Stimulated activated CD4-positive, alpha-beta T cell treated with anti-CD3 and anti-CD28 coated beads, Interleukin-1b, Interleukin-23, amount 100 ng/mL, for 4 hours (primary cell): ENCODE results near the gene UGCG.
"Not testable (repeated sequence)": the region's sequence is repeated elsewhere in the genome, so short reads cannot be mapped to it uniquely, and the experiment has no call there.

ENCODE experiments used
- DNase-seq, 2 donors: peaks; one replicate each; pipeline ENCODE4 v3.0.0-alpha.2; 2020; ENCODE audit warnings: low read depth in 2 of 2

Gene UGCG

GRCh38 chr9:111919875-111920274 is 23.3 kb downstream of the UGCG start:
- DNase-seq = no peak

- DNase-seq = no peak
These were observed 23.9 kb downstream of the UGCG start for GRCh38 chr9:111920531-111920930.

GRCh38 chr9:111922324-111923013 is 25.9 kb downstream of the UGCG start:
- DNase-seq = no peak

- DNase-seq = no peak
These were observed 27.7 kb downstream of the UGCG start for GRCh38 chr9:111924281-111924680.

- DNase-seq = no peak
These were observed 28.6 kb downstream of the UGCG start for GRCh38 chr9:111925017-111925770.

- DNase-seq = no peak
These were observed 29.2 kb downstream of the UGCG start for GRCh38 chr9:111925784-111926183.

- DNase-seq = peak; percentile 17 to 37
These were observed 29.8 kb downstream of the UGCG start for GRCh38 chr9:111926421-111926875.

GRCh38 chr9:111928359-111928720 is 31.7 kb downstream of the UGCG start:
- DNase-seq = no peak

- no peak for DNase-seq
These were observed 38.1 kb downstream of the UGCG start for GRCh38 chr9:111934747-111935146.

GRCh38 chr9:111936391-111936790 is 39.8 kb downstream of the UGCG start:
- DNase-seq = no peak

GRCh38 chr9:111937301-111937700 is 40.7 kb downstream of the UGCG start:
- no peak for DNase-seq

GRCh38 chr9:111937781-111938426 is 41.3 kb downstream of the UGCG start:
- DNase-seq = peak; percentile 34 to 37

GRCh38 chr9:111938427-111938800 is 41.8 kb downstream of the UGCG start:
- DNase-seq = no peak

GRCh38 chr9:111939322-111939721 is 42.7 kb downstream of the UGCG start:
- no peak for DNase-seq

- DNase-seq = no peak
These were observed 44.1 kb downstream of the UGCG start for GRCh38 chr9:111940697-111941096.

GRCh38 chr9:111943200-111943599 is 46.6 kb downstream of the UGCG start:
- DNase-seq = no peak

GRCh38 chr9:111943746-111944145 is 47.1 kb downstream of the UGCG start:
- DNase-seq = no peak

GRCh38 chr9:111944241-111944866 is 47.7 kb downstream of the UGCG start:
- no peak for DNase-seq

GRCh38 chr9:111945216-111945615 is 48.6 kb downstream of the UGCG start:
- no peak for DNase-seq

- not testable (repeated sequence) for DNase-seq
These were observed 51.5 kb downstream of the UGCG start for GRCh38 chr9:111948109-111948508.

GRCh38 chr9:111948951-111949350 is 52.3 kb downstream of the UGCG start:
- DNase-seq = no peak

GRCh38 chr9:111949919-111950318 is 53.3 kb downstream of the UGCG start:
- DNase-seq = no peak
